H9 (cell line): ENCODE results near the gene DNAJC17. TPM values are rescaled to one million over a fixed set of nuclear protein-coding genes. Genes with fewer than 3 reads are reported as not detected.

ENCODE experiments used
- DNase-seq: peaks from one replicate; pipeline ENCODE4 v3.0.0-alpha.2; 2017
- H2AFZ ChIP-seq: one replicate; pipeline ENCODE4 v1.6.1; 2013; ENCODE audit warnings: mild to moderate bottlenecking, low read length, control low read depth, moderate library complexity
- H2AK5ac ChIP-seq: 2 replicates; pipeline ENCODE4 v1.6.1; 2013; ENCODE audit warnings: low read length, control low read depth, mixed read lengths; ENCODE audit not compliant: insufficient read length
- H2BK120ac ChIP-seq: one replicate; pipeline ENCODE4 v1.6.1; 2013; ENCODE audit warnings: low read depth, mild to moderate bottlenecking, low read length, control low read depth, inconsistent platforms; ENCODE audit not compliant: poor library complexity, severe bottlenecking
- H2BK12ac ChIP-seq: 2 replicates; pipeline ENCODE4 v1.6.1; 2013; ENCODE audit warnings: low read length, control low read depth, mixed read lengths, low read depth; ENCODE audit not compliant: insufficient read length
- H2BK15ac ChIP-seq: 2 replicates; pipeline ENCODE4 v1.6.1; 2013; ENCODE audit warnings: low read depth, low read length, control low read depth
- H2BK20ac ChIP-seq: one replicate; pipeline ENCODE4 v1.6.1; 2013; ENCODE audit warnings: low read depth, mild to moderate bottlenecking, low read length, control low read depth, inconsistent platforms; ENCODE audit not compliant: poor library complexity, severe bottlenecking
- H2BK5ac ChIP-seq: 2 replicates; pipeline ENCODE4 v1.6.1; 2013; ENCODE audit warnings: low read length, control low read depth, mixed read lengths; ENCODE audit not compliant: insufficient read length
- H3K14ac ChIP-seq: 2 replicates; pipeline ENCODE4 v1.6.1; 2013; ENCODE audit warnings: low read length, control low read depth; ENCODE audit not compliant: insufficient read depth
- H3K18ac ChIP-seq: 2 replicates; pipeline ENCODE4 v1.6.1; 2013; ENCODE audit warnings: low read depth, mild to moderate bottlenecking, mixed read lengths, low read length, control low read depth; ENCODE audit not compliant: insufficient read length
- H3K23ac ChIP-seq: 2 replicates; pipeline ENCODE4 v1.6.1; 2013; ENCODE audit warnings: low read length, control low read depth, mixed read lengths, low read depth; ENCODE audit not compliant: insufficient read length
- H3K23me2 ChIP-seq: 2 replicates; pipeline ENCODE4 v1.6.1; 2013; ENCODE audit warnings: low read depth, mild to moderate bottlenecking, mixed read lengths, low read length, control low read depth; ENCODE audit not compliant: insufficient read length, poor library complexity, severe bottlenecking
- H3K27ac ChIP-seq: 2 replicates; pipeline ENCODE4 v1.5.1; 2013; ENCODE audit warnings: low read length, control low read depth, mixed read lengths, low read depth; ENCODE audit not compliant: insufficient read length
- H3K27me3 ChIP-seq: 2 replicates; pipeline ENCODE4 v1.6.1; 2013; ENCODE audit warnings: low read length, control low read depth, inconsistent platforms; ENCODE audit not compliant: insufficient read depth
- H3K4ac ChIP-seq: 2 replicates; pipeline ENCODE4 v1.6.1; 2013; ENCODE audit warnings: low read depth, mild to moderate bottlenecking, control low read depth, inconsistent platforms, low read length, moderate library complexity
- H3K4me1 ChIP-seq: 2 replicates; pipeline ENCODE4 v1.6.1; 2013; ENCODE audit warnings: low read length, control low read depth, inconsistent platforms; ENCODE audit not compliant: insufficient read depth
- H3K4me2 ChIP-seq: 2 replicates; pipeline ENCODE4 v1.6.1; 2013; ENCODE audit warnings: low read length, control low read depth, mixed read lengths; ENCODE audit not compliant: insufficient read length, insufficient read depth
- H3K56ac ChIP-seq: 2 replicates; pipeline ENCODE4 v1.6.1; 2013; ENCODE audit warnings: low read depth, mild to moderate bottlenecking, mixed read lengths, low read length, control low read depth; ENCODE audit not compliant: insufficient read length
- H3K79me1 ChIP-seq: 2 replicates; pipeline ENCODE4 v1.6.1; 2013; ENCODE audit warnings: low read depth, mild to moderate bottlenecking, moderate library complexity, low read length, control low read depth, inconsistent platforms; ENCODE audit not compliant: insufficient read depth, poor library complexity, severe bottlenecking
- H3K79me2 ChIP-seq: 2 replicates; pipeline ENCODE4 v1.6.1; 2013; ENCODE audit warnings: low read length, control low read depth, inconsistent platforms; ENCODE audit not compliant: insufficient read depth
- H3K9ac ChIP-seq: 2 replicates; pipeline ENCODE4 v1.6.1; 2013; ENCODE audit warnings: low read length, control low read depth, mixed read lengths; ENCODE audit not compliant: insufficient read length; ENCODE audit errors: extremely low read depth
- H3K9me3 ChIP-seq: one replicate; pipeline ENCODE4 v1.6.1; 2013; ENCODE audit warnings: low read depth, low read length, inconsistent platforms; ENCODE audit not compliant: control insufficient read depth
- H3T11ph ChIP-seq: one replicate; pipeline ENCODE4 v1.6.1; 2013; ENCODE audit warnings: mild to moderate bottlenecking, low read length, control low read depth, inconsistent platforms
- H4K20me1 ChIP-seq: one replicate; pipeline ENCODE4 v1.6.1; 2013; ENCODE audit not compliant: control insufficient read depth, insufficient read length, insufficient read depth
- H4K5ac ChIP-seq: 2 replicates; pipeline ENCODE4 v1.6.1; 2013; ENCODE audit warnings: low read depth, mild to moderate bottlenecking, mixed read lengths, low read length, control low read depth; ENCODE audit not compliant: insufficient read length
- H4K8ac ChIP-seq: replicated peaks from 2 replicates; pipeline ENCODE4 v1.6.1; 2013; ENCODE audit warnings: low read length, control low read depth, mixed read lengths, low read depth; ENCODE audit not compliant: insufficient read length
- H4K91ac ChIP-seq: 2 replicates; pipeline ENCODE4 v1.6.1; 2013; ENCODE audit warnings: low read depth, mild to moderate bottlenecking, moderate library complexity, mixed read lengths, low read length, control low read depth; ENCODE audit not compliant: insufficient read length
- H3K27ac Mint-ChIP-seq, 3 experiments: 2 replicates in 2 of 3; 3 replicates in 1 of 3; pipeline ENCODE4 v1.8.0; 2020 to 2021; ENCODE audit warnings: mixed read lengths in 3 of 3, mild to moderate bottlenecking in 1 of 3, moderate library complexity in 1 of 3
- H3K27me3 Mint-ChIP-seq: 2 replicates; pipeline ENCODE4 v1.8.0; 2021; ENCODE audit warnings: low read depth, mild to moderate bottlenecking, moderate library complexity, mixed read lengths
- H3K36me3 Mint-ChIP-seq, 3 experiments: 2 replicates in 2 of 3; 3 replicates in 1 of 3; pipeline ENCODE4 v1.8.0; 2020 to 2021; ENCODE audit warnings: low read depth in 3 of 3, mixed read lengths in 3 of 3; ENCODE audit not compliant: insufficient read depth in 1 of 3
- H3K4me1 Mint-ChIP-seq, 2 experiments: 2 replicates each; pipeline ENCODE4 v1.8.0; 2020; ENCODE audit warnings: mixed read lengths in 2 of 2
- H3K4me3 Mint-ChIP-seq, 2 experiments: 2 replicates in 1 of 2; 3 replicates in 1 of 2; pipeline ENCODE4 v1.8.0; 2020 to 2021; ENCODE audit warnings: mild to moderate bottlenecking in 2 of 2, mixed read lengths in 2 of 2, moderate library complexity in 1 of 2
- H3K9me3 Mint-ChIP-seq, 2 experiments: 2 replicates in 1 of 2; 3 replicates in 1 of 2; pipeline ENCODE4 v1.8.0; 2020; ENCODE audit warnings: mild to moderate bottlenecking in 2 of 2, mixed read lengths in 2 of 2, moderate library complexity in 1 of 2
- WGBS: extraction: QIAGEN DNeasy Blood & Tissue Kit; methylation state at CpG from one replicate; pipeline ENCODE4 v1.1.7; 2013; ENCODE audit warnings: missing lambda C conversion rate, low lambda C conversion rate, mixed read lengths; ENCODE audit not compliant: insufficient read length; ENCODE audit errors: extremely low coverage; 5-methylcytosine and 5-hydroxymethylcytosine counted together
- total RNA-seq: library from RNA; stranded (reverse); gene quantifications from 2 replicates; pipeline ENCODE4 v1.2.1, GENCODE V29; 2021
- TF ChIP-seq, protein P1 (sequence below): fragments of 200-600 bp; sonication (generic); conservative IDR thresholded peaks from 3 replicates; pipeline ENCODE4 v1.8.0; 2021; ENCODE audit warnings: antibody characterized with exemption, mild to moderate bottlenecking

The DNAJC17 gene
- total RNA-seq, 1 experiment from 2014 or later, result 38.3 TPM

DNA sequence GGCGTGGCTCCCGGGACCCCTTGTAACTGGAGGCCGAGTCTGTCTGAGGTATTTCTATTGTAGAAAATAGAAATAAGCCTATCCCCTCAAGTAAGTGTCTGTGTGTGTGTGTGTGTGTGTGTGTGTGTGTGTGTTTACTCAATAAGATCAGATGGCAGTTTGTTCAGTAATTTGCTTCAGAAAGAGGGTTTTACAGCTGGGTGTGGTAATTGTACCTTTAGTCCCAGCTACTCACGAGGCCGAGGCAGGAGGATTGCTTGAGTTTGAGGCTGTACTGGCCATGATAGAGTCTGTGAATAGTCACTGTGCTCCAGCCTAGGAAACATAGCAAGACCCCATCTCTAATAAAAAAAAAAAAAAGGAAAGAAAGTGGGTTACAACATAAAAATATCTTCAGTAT, 45.3 kb upstream of the DNAJC17 start:
- H3K27me3 Mint-ChIP-seq, result no peaks in the 10 kb centered on the region
- H3K4me1 ChIP-seq, result no peaks in the 10 kb centered on the region
- no peaks in the 10 kb centered on the region for H4K20me1 ChIP-seq
- DNase-seq, result no peak
- no peak overlapping the region for H3K56ac ChIP-seq
- TF ChIP-seq, protein P1, sequence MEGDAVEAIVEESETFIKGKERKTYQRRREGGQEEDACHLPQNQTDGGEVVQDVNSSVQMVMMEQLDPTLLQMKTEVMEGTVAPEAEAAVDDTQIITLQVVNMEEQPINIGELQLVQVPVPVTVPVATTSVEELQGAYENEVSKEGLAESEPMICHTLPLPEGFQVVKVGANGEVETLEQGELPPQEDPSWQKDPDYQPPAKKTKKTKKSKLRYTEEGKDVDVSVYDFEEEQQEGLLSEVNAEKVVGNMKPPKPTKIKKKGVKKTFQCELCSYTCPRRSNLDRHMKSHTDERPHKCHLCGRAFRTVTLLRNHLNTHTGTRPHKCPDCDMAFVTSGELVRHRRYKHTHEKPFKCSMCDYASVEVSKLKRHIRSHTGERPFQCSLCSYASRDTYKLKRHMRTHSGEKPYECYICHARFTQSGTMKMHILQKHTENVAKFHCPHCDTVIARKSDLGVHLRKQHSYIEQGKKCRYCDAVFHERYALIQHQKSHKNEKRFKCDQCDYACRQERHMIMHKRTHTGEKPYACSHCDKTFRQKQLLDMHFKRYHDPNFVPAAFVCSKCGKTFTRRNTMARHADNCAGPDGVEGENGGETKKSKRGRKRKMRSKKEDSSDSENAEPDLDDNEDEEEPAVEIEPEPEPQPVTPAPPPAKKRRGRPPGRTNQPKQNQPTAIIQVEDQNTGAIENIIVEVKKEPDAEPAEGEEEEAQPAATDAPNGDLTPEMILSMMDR, result no peak
- no peaks in the 10 kb centered on the region for H3K79me2 ChIP-seq
- no peak overlapping the region for H2BK120ac ChIP-seq
- no peak overlapping the region for H2BK15ac ChIP-seq
- H3K9me3 ChIP-seq, result no peaks in the 10 kb centered on the region
- H3K79me1 ChIP-seq, result no peaks in the 10 kb centered on the region
- H3K36me3 Mint-ChIP-seq, result peaks cover 29 to 85% (median 81%) of the 10 kb centered on the region in 3 experiments
- no peak overlapping the region for H2BK5ac ChIP-seq
- no peak overlapping the region for H3K9ac ChIP-seq
- peaks cover 12% of the 10 kb centered on the region in 2 experiments for H3K4me1 Mint-ChIP-seq
- no peak overlapping the region for H2BK20ac ChIP-seq
- H3K23ac ChIP-seq, result no peak overlapping the region
- no peak overlapping the region for H4K5ac ChIP-seq
- no peak overlapping the region for H3K27ac ChIP-seq
- no peak overlapping the region for H2BK12ac ChIP-seq
- no CpG with 5 or more reads among the region's 5 CpGs for WGBS
- H3K4me2 ChIP-seq, result no peak overlapping the region
- no peak overlapping the region for H3K4me3 Mint-ChIP-seq
- H3K27me3 ChIP-seq, result no peaks in the 10 kb centered on the region
- H3K9me3 Mint-ChIP-seq, result no peaks in the 10 kb centered on the region
- no peak overlapping the region; a peak in 1 of 7 replicates for H3K27ac Mint-ChIP-seq
- no peak overlapping the region for H3K18ac ChIP-seq
- no peak overlapping the region for H3T11ph ChIP-seq
- no peaks in the 10 kb centered on the region for H3K23me2 ChIP-seq
- H4K8ac ChIP-seq, result no peak overlapping the region
- H2AFZ ChIP-seq, result no peak overlapping the region
- no peak overlapping the region for H3K4ac ChIP-seq
- H3K14ac ChIP-seq, result no peak overlapping the region
- H4K91ac ChIP-seq, result no peak overlapping the region
- no peak overlapping the region for H2AK5ac ChIP-seq
